ENCODE results near the gene EXOC6B.

EXOC6B gene

GRCh38 chr2:72533765-72534164 lies 292.1 kb downstream of the EXOC6B start:
- H3K4me3 ChIP-seq (ENCODE audit: low read depth, low read length), result no peak overlapping the region
- TF ChIP-seq CTCF (IDR thresholded peaks at IDR 0.05; ENCODE audit: low read depth, low read length), result no peak

- TF ChIP-seq CTCF (IDR thresholded peaks at IDR 0.05; ENCODE audit: low read depth, low read length), result no peak
- no peak overlapping the region for H3K4me3 ChIP-seq (ENCODE audit: low read depth, low read length)
These were observed 298.4 kb downstream of the EXOC6B start for GRCh38 chr2:72527424-72527823.

GRCh38 chr2:72526623-72527022 lies 299.2 kb downstream of the EXOC6B start:
- no peak overlapping the region for H3K4me3 ChIP-seq (ENCODE audit: low read depth, low read length)
- TF ChIP-seq CTCF (IDR thresholded peaks at IDR 0.05; ENCODE audit: low read depth, low read length), result no peak

GRCh38 chr2:72524071-72524470 lies 301.8 kb downstream of the EXOC6B start:
- H3K4me3 ChIP-seq (ENCODE audit: low read depth, low read length), result no peak overlapping the region
- TF ChIP-seq CTCF (IDR thresholded peaks at IDR 0.05; ENCODE audit: low read depth, low read length), result no peak

- no peak for TF ChIP-seq CTCF (IDR thresholded peaks at IDR 0.05; ENCODE audit: low read depth, low read length)
- H3K4me3 ChIP-seq (ENCODE audit: low read depth, low read length), result no peak overlapping the region
These were observed 310.1 kb downstream of the EXOC6B start for GRCh38 chr2:72515696-72516095.

GRCh38 chr2:72513011-72513410 lies 312.8 kb downstream of the EXOC6B start:
- TF ChIP-seq CTCF (IDR thresholded peaks at IDR 0.05; ENCODE audit: low read depth, low read length), result no peak
- no peak overlapping the region for H3K4me3 ChIP-seq (ENCODE audit: low read depth, low read length)

GRCh38 chr2:72512376-72512775 lies 313.5 kb downstream of the EXOC6B start:
- no peak for TF ChIP-seq CTCF (IDR thresholded peaks at IDR 0.05; ENCODE audit: low read depth, low read length)

More at GRCh38 chr2:72512376-72512775, 313.5 kb downstream of the EXOC6B start:
- no peak overlapping the region for H3K4me3 ChIP-seq (ENCODE audit: low read depth, low read length)

Data from WI38 (cell line).